ENCODE data around the gene DNAH12. TPM values are rescaled to one million over a fixed set of nuclear protein-coding genes. Genes with fewer than 3 reads are reported as not detected.

DNAH12 gene
- total and polyA plus RNA-seq, 4 donors: 0.10 to 0.18 TPM; not detected in 2

DNA sequence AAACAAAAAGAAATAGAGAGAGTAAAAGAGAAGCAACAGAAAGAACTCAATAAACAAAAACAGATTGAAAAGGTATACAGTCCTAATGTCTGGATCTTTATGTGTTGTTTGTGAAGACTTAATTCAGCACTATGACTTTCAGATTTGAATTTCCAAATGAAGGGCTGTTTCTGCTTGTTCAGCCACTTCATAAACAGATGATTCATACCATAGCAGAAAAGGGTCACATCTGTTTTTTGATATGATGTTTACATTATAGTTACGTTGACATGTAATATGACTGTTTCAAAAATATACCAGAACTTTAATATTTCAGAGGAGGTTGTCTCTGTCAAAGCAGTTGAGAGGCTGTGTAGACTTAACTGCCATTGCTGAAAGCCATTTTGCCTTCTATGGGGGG is 275.7 kb downstream of the DNAH12 start:
- H3K27me3 ChIP-seq (ENCODE audit: control insufficient read depth in 1 of 2, insufficient read depth in 2 of 2, low read length in 1 of 2): no peaks in the 10 kb centered on the region
- DNase-seq (no peak), ATAC-seq (ENCODE audit: low FRiP score) (no peak)
- H3K27ac ChIP-seq (ENCODE audit: low read depth in 1 of 2, low read length in 2 of 2): no peak overlapping the region
- H3K4me3 ChIP-seq (ENCODE audit: low read length in 2 of 2): no peak overlapping the region
- H3K36me3 ChIP-seq (ENCODE audit: control insufficient read depth in 1 of 2, insufficient read depth in 2 of 2, low read length in 1 of 2): peaks cover 3 to 4% of the 10 kb centered on the region in 2 donors
- WGBS, 2 donors: 84 to 87% methylated on average over 1 of the region's 1 CpG
- no peaks in the 10 kb centered on the region for H3K4me1 ChIP-seq (ENCODE audit: control insufficient read depth in 1 of 2, insufficient read depth in 2 of 2, low read length in 2 of 2)
- no peaks in the 10 kb centered on the region for H3K9me3 ChIP-seq (ENCODE audit: control insufficient read depth, low read length)
- intact Hi-C loops (cut with DNase I): no loop called here

DNA sequence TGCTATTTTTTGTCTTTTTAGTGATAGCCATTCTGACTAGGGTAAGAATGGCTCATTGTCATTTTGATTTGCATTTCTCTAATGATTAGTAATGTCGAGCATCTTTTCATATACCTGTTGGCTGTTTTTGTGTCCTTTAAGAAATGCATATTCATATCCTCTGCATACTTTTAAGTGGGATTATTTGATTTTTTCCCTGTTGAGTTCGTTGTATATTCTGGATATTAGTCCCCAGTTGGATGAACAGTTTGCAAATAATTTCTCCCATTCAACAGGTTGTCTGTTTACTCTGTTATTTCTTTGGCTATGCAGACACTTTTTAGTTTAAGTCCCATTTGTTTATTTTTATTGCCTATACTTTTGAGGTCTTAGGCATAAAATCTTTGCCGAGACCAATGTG is 282.2 kb downstream of the DNAH12 start:
- no peaks in the 10 kb centered on the region for H3K27me3 ChIP-seq (ENCODE audit: control insufficient read depth in 1 of 2, insufficient read depth in 2 of 2, low read length in 1 of 2)
- H3K36me3 ChIP-seq (ENCODE audit: control insufficient read depth in 1 of 2, insufficient read depth in 2 of 2, low read length in 1 of 2): peaks cover 0 to 4% of the 10 kb centered on the region in 2 donors
- H3K4me3 ChIP-seq (ENCODE audit: low read length in 2 of 2): no peak overlapping the region
- H3K27ac ChIP-seq (ENCODE audit: low read depth in 1 of 2, low read length in 2 of 2): no peak overlapping the region
- ATAC-seq (ENCODE audit: low FRiP score) (no peak), DNase-seq (no peak)
- H3K9me3 ChIP-seq (ENCODE audit: control insufficient read depth, low read length): no peaks in the 10 kb centered on the region
- H3K4me1 ChIP-seq (ENCODE audit: control insufficient read depth in 1 of 2, insufficient read depth in 2 of 2, low read length in 2 of 2): no peaks in the 10 kb centered on the region
- 93 to 97% methylated on average over 3 of the region's 3 CpGs for WGBS, 2 donors
- intact Hi-C loops (cut with DNase I): no loop called here

DNA sequence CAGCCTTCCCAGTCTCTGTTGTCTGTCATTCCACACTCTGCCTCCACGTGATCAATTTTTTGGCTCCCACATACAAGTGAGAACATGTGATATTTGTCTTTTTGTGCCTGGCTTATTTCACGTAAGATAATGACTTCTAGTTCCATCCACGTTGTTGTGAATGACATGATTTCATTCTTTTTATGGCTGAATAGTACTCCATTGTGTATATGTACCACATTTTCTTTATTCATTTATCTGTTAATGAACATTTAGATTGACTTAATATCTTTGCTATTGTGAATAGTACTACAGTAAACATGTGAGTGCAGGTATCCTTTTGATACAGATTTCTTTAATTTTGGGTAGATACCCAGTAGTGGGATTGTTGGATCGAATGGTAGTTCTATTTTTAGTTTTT is 283.0 kb downstream of the DNAH12 start:
- no peak for ATAC-seq (ENCODE audit: low FRiP score)
- no peak for DNase-seq
- Histone ChIP-seq H3K9me3 (ENCODE audit: control insufficient read depth, low read length) (no peaks in the 10 kb centered on the region), H3K4me3 (ENCODE audit: low read length in 2 of 2) (no peak overlapping the region), H3K4me1 (ENCODE audit: control insufficient read depth in 1 of 2, insufficient read depth in 2 of 2, low read length in 2 of 2) (no peaks in the 10 kb centered on the region), H3K27ac (ENCODE audit: low read depth in 1 of 2, low read length in 2 of 2) (no peak overlapping the region), H3K27me3 (ENCODE audit: control insufficient read depth in 1 of 2, insufficient read depth in 2 of 2, low read length in 1 of 2) (no peaks in the 10 kb centered on the region), H3K36me3 (ENCODE audit: control insufficient read depth in 1 of 2, insufficient read depth in 2 of 2, low read length in 1 of 2) (peaks cover 0 to 4% of the 10 kb centered on the region in 2 donors)
- intact Hi-C loops (cut with DNase I): no loop called here
- 93% methylated on average over 4 of the region's 4 CpGs for WGBS, 2 donors

DNA sequence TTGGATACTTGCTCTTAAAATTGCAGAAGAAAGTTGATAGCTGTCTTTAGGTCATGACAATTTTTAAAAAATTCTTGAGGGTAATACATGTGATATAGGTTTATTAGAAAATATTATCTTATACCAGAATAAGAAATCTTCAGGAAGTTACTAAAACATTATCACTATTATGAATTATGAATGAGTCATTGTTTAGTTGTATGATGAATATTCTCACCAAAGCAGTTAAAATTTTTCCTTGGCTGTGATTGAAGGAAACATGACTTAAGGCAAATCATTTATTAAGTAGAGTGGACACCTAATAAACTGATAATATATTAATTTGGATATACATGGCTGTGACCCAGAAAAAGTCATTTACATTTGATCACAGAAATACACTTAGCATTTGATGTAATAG is 286.5 kb downstream of the DNAH12 start:
- no peak for ATAC-seq (ENCODE audit: low FRiP score)

DNA sequence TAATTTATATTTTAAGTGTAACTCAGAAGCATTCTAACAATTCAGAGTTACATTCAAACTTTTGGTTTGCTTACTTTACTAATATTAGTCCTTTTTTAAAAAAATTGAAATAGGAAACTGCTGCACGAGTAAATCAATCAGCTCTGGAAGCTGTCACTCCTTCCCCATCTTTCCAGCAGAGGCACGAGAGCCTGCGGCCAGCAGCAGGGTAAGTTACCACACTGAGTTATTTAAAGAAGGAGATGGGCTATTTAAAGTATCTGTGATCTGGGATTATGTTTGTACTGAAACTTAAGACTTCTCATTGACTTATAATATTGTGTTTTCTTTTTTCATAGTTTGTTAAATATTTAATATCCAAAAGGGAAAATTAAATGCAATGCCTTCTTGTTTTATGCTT is 287.3 kb downstream of the DNAH12 start:
- 16 to 28% methylated on average over 3 of the region's 3 CpGs for WGBS, 2 donors
- Histone ChIP-seq H3K27ac (ENCODE audit: low read depth in 1 of 2, low read length in 2 of 2) (no peak overlapping the region), H3K4me3 (ENCODE audit: low read length in 2 of 2) (no peak overlapping the region), H3K36me3 (ENCODE audit: control insufficient read depth in 1 of 2, insufficient read depth in 2 of 2, low read length in 1 of 2) (peaks cover 0 to 4% of the 10 kb centered on the region in 2 donors), H3K27me3 (ENCODE audit: control insufficient read depth in 1 of 2, insufficient read depth in 2 of 2, low read length in 1 of 2) (no peaks in the 10 kb centered on the region), H3K9me3 (ENCODE audit: control insufficient read depth, low read length) (no peaks in the 10 kb centered on the region), H3K4me1 (ENCODE audit: control insufficient read depth in 1 of 2, insufficient read depth in 2 of 2, low read length in 2 of 2) (no peaks in the 10 kb centered on the region)
- intact Hi-C loops (cut with DNase I): no loop called here
- no peak for ATAC-seq (ENCODE audit: low FRiP score)
- no peak for DNase-seq

More for the DNA sequence above, 286.5 kb downstream of the DNAH12 start:
- H3K27me3 ChIP-seq (ENCODE audit: control insufficient read depth in 1 of 2, insufficient read depth in 2 of 2, low read length in 1 of 2): no peaks in the 10 kb centered on the region
- intact Hi-C loops (cut with DNase I): no loop called here
- H3K4me1 ChIP-seq (ENCODE audit: control insufficient read depth in 1 of 2, insufficient read depth in 2 of 2, low read length in 2 of 2): no peaks in the 10 kb centered on the region
- H3K4me3 ChIP-seq (ENCODE audit: low read length in 2 of 2): no peak overlapping the region
- H3K9me3 ChIP-seq (ENCODE audit: control insufficient read depth, low read length): no peaks in the 10 kb centered on the region
- DNase-seq: no peak
- peaks cover 0 to 4% of the 10 kb centered on the region in 2 donors for H3K36me3 ChIP-seq (ENCODE audit: control insufficient read depth in 1 of 2, insufficient read depth in 2 of 2, low read length in 1 of 2)
- H3K27ac ChIP-seq (ENCODE audit: low read depth in 1 of 2, low read length in 2 of 2): no peak overlapping the region

DNA sequence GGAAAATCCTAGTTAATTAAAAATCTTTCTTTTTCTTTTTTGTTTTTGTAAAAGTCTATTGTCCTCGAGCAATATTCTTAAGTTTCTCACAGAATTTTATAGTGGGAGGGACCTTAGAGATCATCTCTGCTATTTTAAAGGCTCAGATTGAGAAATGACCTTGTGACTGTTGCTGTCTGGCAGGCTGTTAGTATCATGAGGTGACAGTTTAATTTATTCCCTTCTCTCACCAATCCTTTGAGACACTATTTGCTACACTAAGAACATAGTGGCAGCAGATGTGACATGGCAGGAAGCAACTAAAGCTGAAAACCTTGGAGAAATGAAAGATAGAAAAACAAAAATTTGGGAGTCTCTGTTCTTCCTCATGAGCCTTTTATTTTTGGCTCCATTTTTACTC is 291.7 kb downstream of the DNAH12 start:
- no peak for DNase-seq
- ATAC-seq (ENCODE audit: low FRiP score): no peak
- no peaks in the 10 kb centered on the region for H3K36me3 ChIP-seq (ENCODE audit: control insufficient read depth in 1 of 2, insufficient read depth in 2 of 2, low read length in 1 of 2)
- no peak overlapping the region for H3K4me3 ChIP-seq (ENCODE audit: low read length in 2 of 2)
- no peak overlapping the region for H3K27ac ChIP-seq (ENCODE audit: low read depth in 1 of 2, low read length in 2 of 2)
- intact Hi-C loops (cut with DNase I): no loop called here
- WGBS, 2 donors: 56 to 61% methylated on average over 1 of the region's 1 CpG
- no peaks in the 10 kb centered on the region for H3K9me3 ChIP-seq (ENCODE audit: control insufficient read depth, low read length)
- no peaks in the 10 kb centered on the region for H3K4me1 ChIP-seq (ENCODE audit: control insufficient read depth in 1 of 2, insufficient read depth in 2 of 2, low read length in 2 of 2)
- H3K27me3 ChIP-seq (ENCODE audit: control insufficient read depth in 1 of 2, insufficient read depth in 2 of 2, low read length in 1 of 2): no peaks in the 10 kb centered on the region

GRCh38 chr3:57244946-57245345 is 299.2 kb downstream of the DNAH12 start:
- H3K36me3 ChIP-seq (ENCODE audit: control insufficient read depth in 1 of 2, insufficient read depth in 2 of 2, low read length in 1 of 2): peaks cover 10 to 11% of the 10 kb centered on the region in 2 donors
- ATAC-seq (ENCODE audit: low FRiP score) (no peak), DNase-seq (no peak)
- intact Hi-C loops (cut with DNase I): no loop called here
- no peaks in the 10 kb centered on the region for H3K9me3 ChIP-seq (ENCODE audit: control insufficient read depth, low read length)
- H3K4me3 ChIP-seq (ENCODE audit: low read length in 2 of 2): no peak overlapping the region
- H3K4me1 ChIP-seq (ENCODE audit: control insufficient read depth in 1 of 2, insufficient read depth in 2 of 2, low read length in 2 of 2): no peaks in the 10 kb centered on the region
- H3K27me3 ChIP-seq (ENCODE audit: control insufficient read depth in 1 of 2, insufficient read depth in 2 of 2, low read length in 1 of 2): no peaks in the 10 kb centered on the region
- WGBS, 2 donors: 83 to 87% methylated on average over 2 of the region's 2 CpGs
- no peak overlapping the region for H3K27ac ChIP-seq (ENCODE audit: low read depth in 1 of 2, low read length in 2 of 2)

Other genes with a start within 250 kb of the DNAH12 start
- gene PDE12, start 11.9 kb upstream of the DNAH12 start, total RNA-seq: 10 to 100 TPM; 14.8 to 15.4 TPM
- gene PDE12, start 11.9 kb upstream of the DNAH12 start, polyA plus RNA-seq: 1 to 10 TPM; 3.1 TPM
- gene ARF4, start 53.0 kb upstream of the DNAH12 start, total RNA-seq: 100 to 1,000 TPM; 148 TPM
- gene ARF4, start 53.0 kb upstream of the DNAH12 start, polyA plus RNA-seq: 100 to 1,000 TPM; 174 to 211 TPM
- 10 to 100 TPM; 38.6 to 41.0 TPM for gene DENND6A, start 148.7 kb upstream of the DNAH12 start, total RNA-seq
- gene DENND6A, start 148.7 kb upstream of the DNAH12 start, polyA plus RNA-seq: 10 to 100 TPM in 1 of 2 donors, 1 to 10 TPM in 1; 9.1 to 17.5 TPM
- gene SLMAP, start 212.0 kb upstream of the DNAH12 start, total RNA-seq: 100 to 1,000 TPM; 195 to 546 TPM
- gene SLMAP, start 212.0 kb upstream of the DNAH12 start, polyA plus RNA-seq: 100 to 1,000 TPM in 1 of 2 donors, 10 to 100 TPM in 1; 81.4 to 145 TPM

Data from aorta (tissue), 5 donors.